Amygdala (tissue), 56 donors: ENCODE measurements around the gene ARHGAP12.
A peak's percentile ranks its signal among the peaks of the same experiment; 100 is the strongest.

Experiments
- DNase-seq, 56 donors: peaks; one replicate each; lab custom pipeline; 2025; lab: John Stamatoyannopoulos, UW

ARHGAP12 gene

DNA sequence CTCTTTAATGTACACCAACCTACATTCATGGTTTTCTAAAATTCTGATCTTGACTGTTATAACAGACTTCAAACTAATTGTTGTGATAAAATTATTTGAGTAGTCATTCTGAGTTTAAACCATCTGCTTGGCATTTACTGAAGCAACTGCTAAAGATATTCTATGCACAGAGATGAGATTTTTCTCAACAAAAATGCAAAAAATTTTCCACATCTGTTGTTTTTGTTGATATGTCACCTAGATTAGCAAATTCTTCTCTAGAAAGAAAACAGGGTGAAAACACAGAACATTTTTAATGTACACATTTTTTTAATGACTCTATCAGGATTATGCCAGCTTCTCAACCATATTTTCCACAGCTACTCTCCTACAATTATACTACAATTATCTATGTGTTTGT lies 42.7 kb downstream of the ARHGAP12 start:
- DNase-seq: no peak

DNA sequence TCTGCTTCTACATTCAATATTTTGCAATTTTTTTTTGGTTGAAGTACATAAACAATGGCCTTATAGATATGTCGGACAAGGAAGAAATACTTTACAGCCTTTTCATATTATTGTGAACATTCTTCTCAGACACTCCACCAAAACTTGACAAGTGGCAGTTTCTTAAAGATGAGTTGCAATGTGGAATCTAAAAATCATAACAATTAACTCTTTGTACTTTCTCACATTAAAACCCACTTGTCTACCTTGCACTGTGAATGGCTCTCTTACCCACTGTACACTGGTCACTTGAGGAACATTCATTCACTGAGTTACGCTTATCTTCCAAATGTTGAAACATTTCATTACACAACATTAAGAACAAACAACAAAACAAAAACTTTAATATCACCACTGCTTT lies 44.2 kb downstream of the ARHGAP12 start:
- no peak for DNase-seq

DNA sequence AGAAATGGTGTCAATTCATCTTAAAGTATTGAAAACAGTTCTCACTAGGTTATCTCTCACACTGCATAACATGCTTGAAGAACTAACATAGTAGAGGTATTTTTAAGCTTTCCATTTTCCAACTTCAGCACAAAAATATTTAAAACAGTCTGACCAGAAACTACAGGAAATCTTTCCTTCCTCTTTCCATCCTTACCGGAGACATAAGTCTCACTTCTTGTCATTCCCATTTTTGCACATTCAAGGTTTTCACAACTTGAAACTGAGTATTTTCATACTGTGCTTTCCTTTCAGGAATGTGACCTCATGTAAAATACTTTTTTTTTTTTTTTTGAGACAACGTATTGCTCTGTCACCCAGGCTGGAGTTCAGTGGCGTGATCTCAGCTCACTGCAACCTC lies 45.2 kb downstream of the ARHGAP12 start:
- DNase-seq: no peak

DNA sequence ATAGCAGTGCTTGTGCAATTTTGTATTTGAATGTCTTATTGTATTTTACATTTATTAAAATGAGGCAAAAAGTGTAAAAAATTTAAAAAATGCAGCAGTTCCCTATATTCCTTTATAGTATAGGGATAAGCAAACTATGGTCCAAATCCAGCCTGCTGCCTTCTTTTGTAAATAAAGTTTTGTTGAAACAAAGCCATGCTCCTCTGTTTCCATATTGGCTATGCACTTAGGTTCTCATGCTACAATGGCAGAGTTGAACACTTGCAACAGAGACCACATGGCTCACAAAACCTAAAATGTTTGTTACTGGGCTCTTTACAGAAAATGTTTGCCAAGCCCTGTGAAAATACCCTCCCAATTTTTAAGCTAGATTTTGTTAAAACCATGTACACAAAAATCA lies 50.1 kb downstream of the ARHGAP12 start:
- DNase-seq: no peak

DNA sequence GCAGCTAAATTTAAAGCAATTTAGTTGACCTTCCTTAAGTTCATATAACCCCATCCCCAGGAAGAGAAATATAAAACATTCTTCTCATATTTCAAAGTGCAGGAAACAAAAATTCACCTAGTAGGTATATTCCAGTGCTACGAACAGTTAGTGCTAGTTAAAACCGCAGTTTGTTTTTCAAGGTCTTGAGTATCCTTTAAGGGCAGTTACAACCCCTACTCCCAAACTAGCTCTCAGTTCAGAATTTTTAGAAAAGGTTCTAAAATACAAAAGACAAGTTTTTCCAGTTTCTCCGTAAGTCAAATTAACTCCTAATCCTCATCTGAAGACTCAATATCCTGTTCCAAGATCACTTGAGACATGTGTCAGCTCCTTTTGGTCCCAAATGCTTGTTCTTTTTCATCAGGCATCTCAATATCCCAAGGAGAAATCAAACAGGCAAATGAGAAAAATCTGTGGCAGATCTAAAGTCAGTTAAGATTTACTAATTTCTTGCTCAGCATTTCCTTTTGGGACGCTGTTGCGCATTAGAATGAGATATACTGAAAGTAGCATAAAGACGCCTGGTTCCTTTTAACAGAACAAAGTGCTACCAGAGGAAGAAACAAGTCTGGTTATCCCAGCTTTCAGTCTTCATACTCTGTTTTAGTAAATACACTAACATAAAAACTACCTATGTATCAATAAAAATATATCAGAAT lies 51.8 kb downstream of the ARHGAP12 start:
- peak in 1 of 56 donors; percentile 4 for DNase-seq

DNA sequence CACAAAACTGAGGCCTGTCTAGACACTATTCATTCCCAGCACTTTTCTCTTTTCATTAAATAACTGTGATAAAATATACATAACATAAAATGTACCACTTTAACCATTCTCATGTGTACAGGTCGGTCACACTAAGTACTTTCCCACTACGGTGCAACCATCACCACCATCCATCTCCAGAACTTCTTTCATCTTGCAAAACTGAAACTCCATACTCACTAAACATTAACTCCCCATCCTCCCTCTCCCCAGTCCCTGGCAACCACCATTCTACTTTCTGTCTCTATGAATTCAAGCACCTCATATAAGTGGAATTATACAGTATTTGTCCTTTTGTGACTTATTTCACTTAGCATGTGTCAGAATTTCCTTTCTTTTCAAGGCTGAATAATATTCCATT lies 53.0 kb downstream of the ARHGAP12 start:
- DNase-seq: no peak

DNA sequence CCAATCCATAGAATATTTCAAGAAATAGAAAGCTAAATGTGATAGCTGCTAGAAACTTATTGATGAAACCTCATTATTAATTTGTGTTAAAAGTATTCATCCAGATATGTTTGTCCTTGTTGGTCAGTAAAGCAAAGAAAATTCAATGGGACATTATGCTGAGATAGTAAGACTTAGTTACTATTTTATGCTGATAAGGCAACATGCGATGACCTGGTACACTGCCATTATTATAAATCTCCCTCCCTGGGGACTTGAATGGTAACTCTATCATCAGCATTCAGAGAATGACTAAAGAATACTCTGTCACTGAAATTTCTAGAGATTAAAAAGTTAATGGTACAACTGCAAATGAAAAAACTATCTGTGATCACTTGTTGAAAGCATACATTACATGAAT lies 54.9 kb downstream of the ARHGAP12 start:
- no peak for DNase-seq

DNA sequence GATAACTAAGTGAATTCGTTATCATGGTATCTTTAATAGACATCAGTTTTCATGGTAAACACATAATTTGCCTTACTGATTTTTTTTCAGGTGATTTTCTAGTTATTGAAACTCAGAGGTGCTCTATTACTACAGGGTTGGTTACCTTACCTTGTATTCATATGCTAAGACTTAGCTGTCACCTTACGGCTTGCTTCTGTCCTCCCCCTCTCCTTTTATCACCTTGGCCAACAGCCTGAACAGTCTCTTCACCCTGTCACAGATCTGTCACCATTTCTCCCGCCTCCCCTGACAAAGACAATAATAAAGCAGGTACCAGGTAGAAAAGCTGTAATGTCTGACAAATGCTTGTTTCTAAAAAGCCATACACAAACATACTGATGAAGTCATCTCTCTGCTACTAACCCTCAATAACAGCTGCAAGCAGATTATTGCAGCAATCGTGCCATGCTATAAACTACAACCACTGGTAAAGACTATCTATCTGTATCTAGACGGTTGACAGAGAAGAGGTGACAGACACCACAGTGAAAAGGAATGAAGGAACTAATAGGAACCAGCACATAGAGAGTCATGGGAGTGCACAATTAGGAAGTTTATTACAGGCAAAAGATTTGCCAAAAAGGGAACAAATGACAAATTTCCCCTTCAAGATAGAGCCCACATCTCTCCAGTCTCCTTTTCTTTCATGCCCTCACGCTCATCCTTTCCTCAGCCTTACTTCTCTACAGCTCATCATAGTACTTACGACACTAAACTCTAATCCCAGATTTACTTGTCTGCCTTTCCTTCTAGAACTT lies 57.2 kb downstream of the ARHGAP12 start:
- no peak for DNase-seq

DNA sequence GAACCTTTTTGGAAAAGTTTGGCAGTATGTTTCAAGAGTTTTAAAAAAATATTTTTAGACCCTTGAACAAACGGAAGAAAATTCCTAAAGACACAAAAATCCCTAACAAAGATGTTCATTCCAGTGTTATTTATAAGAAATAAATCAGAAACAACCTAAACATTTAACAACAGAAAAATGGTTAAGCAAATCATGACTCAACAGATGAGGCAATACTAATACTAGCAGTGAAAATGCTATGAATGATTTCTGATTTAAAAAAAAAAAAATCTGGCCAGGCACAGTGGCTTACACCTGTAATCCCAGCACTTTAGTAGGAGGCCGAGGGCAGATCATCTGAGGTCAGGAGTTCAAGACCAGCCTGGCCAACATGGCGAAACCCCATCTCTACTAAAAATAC lies 61.0 kb downstream of the ARHGAP12 start:
- no peak for DNase-seq

DNA sequence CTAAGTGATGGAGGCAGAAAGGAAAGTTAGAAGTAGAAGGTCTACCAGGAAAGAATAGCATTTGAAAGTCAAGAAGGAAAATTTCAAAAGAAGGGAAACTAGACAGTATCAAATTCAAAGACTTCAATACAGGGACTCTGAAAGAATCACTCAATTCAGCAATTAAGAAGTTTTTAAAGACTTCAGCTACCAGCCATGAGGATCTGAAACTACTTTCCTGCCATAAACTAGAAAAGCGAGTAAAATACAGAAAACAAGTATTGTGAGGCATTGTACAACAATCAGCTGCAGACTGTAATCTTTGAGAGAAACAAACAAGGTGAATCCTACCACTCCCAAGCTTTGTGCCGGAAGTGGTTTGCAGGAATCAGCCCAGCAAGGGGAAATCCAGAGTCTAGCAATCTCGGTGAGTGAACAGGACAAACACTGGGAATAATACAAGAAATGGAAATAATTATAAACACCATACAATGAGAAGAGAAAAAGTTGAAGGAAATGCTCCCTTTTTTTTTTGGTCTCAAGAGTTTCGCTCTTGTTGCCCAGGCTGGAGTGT lies 62.4 kb downstream of the ARHGAP12 start:
- DNase-seq: no peak

DNA sequence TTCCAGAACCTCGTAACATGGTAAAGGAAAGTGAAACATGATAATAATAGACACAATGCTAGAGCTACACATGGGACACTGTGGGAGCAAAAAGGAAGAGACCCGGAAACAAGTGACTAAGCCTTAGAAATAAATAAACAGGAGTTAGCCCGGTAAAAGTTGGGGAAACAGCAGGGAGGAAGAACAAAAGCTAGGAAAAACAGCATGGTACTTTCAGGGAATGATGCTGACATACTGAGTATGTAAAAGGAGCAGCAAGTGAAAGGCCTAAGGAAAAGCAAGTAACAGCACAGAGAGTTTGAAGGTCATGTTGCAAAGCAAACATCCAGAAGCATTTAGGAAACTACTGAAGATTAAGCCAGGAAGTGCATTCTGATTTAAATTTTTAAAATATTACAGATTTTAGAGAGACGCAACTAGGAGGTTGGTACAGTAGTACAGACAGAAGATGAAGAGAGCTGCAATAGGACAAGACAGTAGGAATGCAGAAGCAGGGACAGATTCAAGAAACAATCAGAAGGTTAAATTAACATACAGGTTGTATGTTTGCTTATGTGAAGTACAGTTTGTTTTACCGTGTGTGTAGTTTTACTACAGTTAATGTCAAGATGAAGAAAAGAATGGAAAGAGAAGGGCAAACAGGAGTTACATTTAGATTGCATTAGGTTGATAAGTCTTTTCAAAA lies 63.7 kb downstream of the ARHGAP12 start:
- DNase-seq: no peak

DNA sequence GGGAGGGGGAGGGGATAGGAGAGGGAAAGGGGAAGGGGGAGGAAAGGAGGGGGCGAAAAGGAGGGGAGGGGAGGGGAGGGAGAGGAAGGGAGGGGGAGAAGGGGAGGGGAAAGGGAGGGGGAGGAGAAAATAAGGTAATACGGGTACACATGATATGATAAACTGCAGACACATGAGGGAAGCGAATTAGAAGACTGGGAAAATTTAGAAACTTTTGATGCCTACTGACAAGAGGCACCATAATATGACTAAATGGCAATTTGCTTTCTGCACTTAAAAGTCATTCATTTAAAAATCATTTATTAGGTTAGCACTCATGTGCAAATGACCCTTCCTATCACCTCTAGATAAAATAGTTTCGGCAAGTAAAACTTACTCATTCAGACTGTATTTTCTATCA lies 73.6 kb downstream of the ARHGAP12 start:
- DNase-seq: no peak

DNA sequence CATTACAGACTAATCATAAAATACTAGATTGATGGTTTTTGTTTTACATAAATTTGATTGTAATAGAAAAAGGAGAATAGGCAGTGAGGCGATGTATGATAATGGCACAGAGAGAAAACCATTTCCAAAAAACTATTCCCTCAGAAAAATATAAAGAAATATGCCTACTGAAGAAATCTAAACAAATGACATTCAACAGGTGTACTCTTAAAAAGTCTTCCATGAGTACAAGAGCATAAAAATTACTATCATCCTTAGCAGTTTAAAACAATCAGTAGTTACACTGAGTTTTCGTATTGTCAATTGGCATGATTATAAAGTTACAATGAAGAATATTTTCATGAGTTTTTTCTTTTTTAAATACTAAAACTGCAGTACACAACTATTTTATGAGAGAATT lies 75.0 kb downstream of the ARHGAP12 start:
- no peak for DNase-seq

DNA sequence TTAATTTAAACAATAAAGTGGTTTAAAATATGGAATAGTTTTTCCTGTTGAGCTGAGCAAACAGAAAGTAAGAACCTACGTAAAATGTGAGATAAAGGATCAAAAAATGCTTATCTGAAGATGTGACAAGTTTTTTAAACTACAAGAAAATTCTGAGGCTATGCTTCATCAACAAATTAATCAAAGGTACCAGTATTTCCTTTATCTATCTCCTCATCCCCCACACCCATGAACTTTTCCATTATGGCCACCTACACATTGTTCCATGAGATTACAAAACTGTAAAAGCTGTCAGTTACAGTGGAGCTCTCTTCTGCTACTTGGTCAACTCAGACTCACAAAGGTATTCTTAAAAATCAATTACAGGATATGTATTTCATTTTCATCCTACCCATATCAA lies 77.4 kb downstream of the ARHGAP12 start:
- no peak for DNase-seq

DNA sequence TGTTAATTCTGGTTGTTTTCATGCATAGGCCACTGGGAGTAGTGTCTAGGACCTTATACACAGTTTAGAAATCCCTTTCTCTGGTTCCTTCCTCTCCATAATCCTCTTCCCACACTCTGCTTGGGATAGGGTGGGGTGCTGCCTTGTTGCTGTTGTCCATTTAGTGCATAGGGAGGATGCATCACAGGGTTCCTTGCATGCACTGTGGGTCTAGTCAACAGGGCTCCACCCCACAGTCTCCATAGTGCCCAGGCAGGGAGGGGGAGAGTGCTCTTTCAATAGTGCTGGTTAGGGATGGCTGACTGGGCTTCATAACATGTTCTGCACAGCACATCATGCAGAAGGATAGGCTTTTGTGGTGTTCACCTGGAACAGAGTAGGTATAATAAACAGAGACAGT lies 81.1 kb downstream of the ARHGAP12 start:
- no peak for DNase-seq

DNA sequence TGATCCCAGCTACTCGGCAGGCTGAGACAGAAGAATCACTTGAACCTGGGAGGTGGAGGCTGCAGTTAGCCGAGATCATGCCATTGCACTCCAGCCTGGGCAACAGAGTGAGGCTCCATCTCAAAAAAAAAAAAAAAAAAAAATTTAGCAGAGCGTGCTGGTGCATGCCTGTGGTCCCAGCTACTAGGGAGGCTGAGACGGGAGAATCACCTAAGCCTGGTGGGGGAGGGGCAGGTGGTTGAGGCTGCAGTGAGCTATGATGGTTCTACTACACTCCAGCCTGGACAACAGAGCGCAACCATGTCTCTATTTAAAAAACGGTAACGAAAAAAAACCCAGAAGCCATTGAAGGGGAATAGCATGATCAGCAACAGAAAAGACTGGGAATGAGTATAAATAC lies 89.9 kb downstream of the ARHGAP12 start:
- DNase-seq: no peak

DNA sequence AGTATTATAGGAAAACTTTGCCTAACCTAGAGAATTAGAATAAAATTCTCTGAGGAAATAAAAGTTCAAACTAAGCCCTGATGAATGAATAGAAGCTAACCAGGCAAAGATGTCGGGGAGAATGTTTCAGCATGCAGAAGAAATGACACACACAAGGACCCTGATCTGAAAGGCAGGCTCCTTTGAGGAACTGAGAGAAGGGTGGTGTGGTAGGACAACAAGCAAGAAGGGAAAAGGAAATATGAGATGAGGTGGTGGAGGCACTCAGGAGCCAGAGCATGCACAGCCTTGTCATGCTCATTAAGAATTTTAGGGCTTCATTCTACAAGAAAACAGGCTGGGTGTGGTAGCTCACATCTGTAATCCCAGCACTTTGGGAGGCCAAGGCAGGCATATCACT lies 90.6 kb downstream of the ARHGAP12 start:
- DNase-seq: no peak

DNA sequence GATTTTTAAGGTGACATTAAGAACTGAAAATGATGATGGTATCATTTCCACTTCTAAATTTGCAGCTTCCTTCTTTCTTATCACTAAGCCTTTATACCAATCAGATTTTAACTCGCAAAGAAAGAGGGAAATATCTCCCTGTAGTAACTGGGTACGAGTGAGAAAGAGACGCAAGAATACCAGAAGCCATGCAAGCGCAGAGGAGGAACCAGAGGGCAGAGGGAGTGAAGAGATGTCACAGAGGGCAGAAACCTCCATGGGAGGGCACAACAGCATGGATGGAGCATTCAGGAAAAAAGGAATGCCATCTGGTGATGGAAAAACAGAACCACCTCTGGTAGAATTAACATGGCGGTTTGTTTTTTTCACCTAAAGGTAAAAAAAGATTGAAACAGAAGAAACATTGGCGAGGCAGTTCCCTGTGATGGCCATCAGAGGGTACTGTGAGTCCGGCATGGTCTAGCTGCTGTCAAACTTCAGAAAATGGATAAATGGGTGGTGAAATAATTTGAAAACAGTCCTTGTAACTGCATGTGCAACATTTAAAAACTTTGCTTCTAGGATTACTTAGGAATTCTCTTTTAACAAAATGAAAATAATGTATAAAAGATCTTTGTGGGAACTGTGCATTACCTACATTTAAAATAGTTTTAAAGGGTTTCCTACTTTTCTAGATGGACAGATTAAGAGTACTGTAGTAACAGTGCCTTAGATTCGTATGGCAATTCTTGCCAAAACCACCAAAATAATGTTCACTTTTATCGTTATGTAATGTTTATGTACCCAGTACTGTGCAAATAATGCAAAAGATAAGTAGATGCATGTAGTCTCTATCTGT lies 91.8 kb downstream of the ARHGAP12 start:
- DNase-seq: peak in 1 of 56 donors; percentile 5

DNA sequence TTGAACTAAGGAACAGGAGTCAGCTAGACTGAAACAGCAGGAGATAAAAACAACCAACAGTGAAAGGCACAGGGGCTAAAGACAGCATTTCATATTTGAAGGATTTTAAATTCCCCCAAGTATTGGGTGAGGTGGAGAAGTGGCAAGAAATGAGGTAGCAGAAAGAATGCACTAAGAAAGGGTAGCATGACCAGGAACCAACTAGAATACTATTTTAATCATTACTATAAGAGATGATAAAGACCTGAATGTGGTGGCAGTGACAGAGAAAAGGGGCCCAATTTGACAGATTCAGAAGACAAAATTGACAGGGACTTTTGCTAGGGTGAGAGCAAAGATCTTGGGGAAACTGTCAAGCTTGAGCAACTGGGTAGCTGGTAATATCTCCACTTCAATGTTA lies 94.9 kb downstream of the ARHGAP12 start:
- no peak for DNase-seq

DNA sequence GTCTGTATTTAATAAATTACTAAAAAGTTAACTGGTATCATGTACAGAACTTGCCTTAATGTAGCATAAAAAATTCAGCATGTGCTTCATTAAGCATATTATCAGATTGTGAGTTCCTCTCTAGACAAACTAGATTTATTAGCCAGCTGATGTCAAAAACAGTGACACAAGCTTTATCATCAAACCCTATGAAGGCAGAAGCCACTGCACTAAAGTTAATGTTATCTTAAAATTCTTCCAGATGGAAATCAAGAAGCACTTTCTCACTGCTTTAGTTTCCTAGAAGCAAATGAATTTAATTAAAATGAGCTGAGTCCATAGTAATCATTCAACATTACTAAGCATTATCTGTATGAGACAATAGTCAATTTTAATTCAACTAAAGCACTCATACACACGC lies 96.4 kb downstream of the ARHGAP12 start:
- no peak for DNase-seq
